Type B pancreatic cell (in vitro differentiated cells): ENCODE measurements around the gene ZC3HAV1L. TPM values are rescaled to one million over a fixed set of nuclear protein-coding genes. Genes with fewer than 3 reads are reported as not detected.

Experiments used
- DNase-seq: peaks from one replicate; pipeline ENCODE4 v3.0.0; 2021; ENCODE audit warnings: mixed read lengths; ENCODE audit not compliant: unreplicated experiment; ENCODE audit errors: extremely low spot score
- H3K27ac Mint-ChIP-seq: 2 replicates; pipeline ENCODE4 v1.8.0; 2021; ENCODE audit warnings: mild to moderate bottlenecking, mixed read lengths
- H3K27me3 Mint-ChIP-seq: 2 replicates; pipeline ENCODE4 v1.8.0; 2021; ENCODE audit warnings: mixed read lengths
- H3K36me3 Mint-ChIP-seq: 2 replicates; pipeline ENCODE4 v1.8.0; 2021; ENCODE audit warnings: mixed read lengths
- H3K4me1 Mint-ChIP-seq: one replicate; pipeline ENCODE4 v1.8.0; 2021; ENCODE audit warnings: mixed read lengths; ENCODE audit not compliant: unreplicated experiment
- H3K4me3 Mint-ChIP-seq: 2 replicates; pipeline ENCODE4 v1.8.0; 2021; ENCODE audit warnings: mild to moderate bottlenecking, mixed read lengths
- H3K9me3 Mint-ChIP-seq: 2 replicates; pipeline ENCODE4 v1.8.0; 2021; ENCODE audit warnings: mixed read lengths
- CTCF ChIP-seq: fragments of 200-600 bp; sonication (generic); conservative IDR thresholded peaks from 2 replicates; pipeline ENCODE4 v1.5.0; 2021; ENCODE audit warnings: antibody characterized with exemption, mild to moderate bottlenecking
- total RNA-seq: library from RNA; stranded (reverse); gene quantifications from 2 replicates; pipeline ENCODE4 v1.2.1, GENCODE V29; 2021; ENCODE audit warnings: low replicate concordance

Gene ZC3HAV1L
- total RNA-seq, 1 donor from 2014 or later = 3.1 TPM

- no peak for TF ChIP-seq CTCF
- Mint-ChIP-seq H3K27me3 (no peaks in the 10 kb centered on the region), H3K36me3 (peaks cover 11% of the 10 kb centered on the region), H3K27ac (no peak overlapping the region), H3K4me1 (no peaks in the 10 kb centered on the region), H3K9me3 (no peaks in the 10 kb centered on the region), H3K4me3 (no peak overlapping the region)
- no peak for DNase-seq
These were observed 9.3 kb upstream of the ZC3HAV1L start for GRCh38 chr7:139044813-139045794.

- no peak for TF ChIP-seq CTCF
- Mint-ChIP-seq H3K27me3 (no peaks in the 10 kb centered on the region), H3K36me3 (peaks cover 11% of the 10 kb centered on the region), H3K4me1 (no peaks in the 10 kb centered on the region), H3K4me3 (no peak overlapping the region), H3K9me3 (no peaks in the 10 kb centered on the region), H3K27ac (no peak overlapping the region)
- no peak for DNase-seq
These were observed 8.3 kb upstream of the ZC3HAV1L start for GRCh38 chr7:139043823-139044812.

GRCh38 chr7:139041378-139042085 is 5.7 kb upstream of the ZC3HAV1L start:
- Mint-ChIP-seq H3K4me1 (no peaks in the 10 kb centered on the region), H3K36me3 (peaks cover 4% of the 10 kb centered on the region), H3K9me3 (no peaks in the 10 kb centered on the region), H3K27me3 (peaks cover 8% of the 10 kb centered on the region), H3K27ac (no peak overlapping the region), H3K4me3 (no peak overlapping the region)
- no peak for TF ChIP-seq CTCF
- DNase-seq = no peak

GRCh38 chr7:139038691-139039090 is 2.8 kb upstream of the ZC3HAV1L start:
- DNase-seq = no peak
- Mint-ChIP-seq H3K27me3 (peaks cover 8% of the 10 kb centered on the region), H3K27ac (no peak overlapping the region), H3K4me3 (no peak overlapping the region), H3K9me3 (no peaks in the 10 kb centered on the region), H3K36me3 (no peaks in the 10 kb centered on the region), H3K4me1 (no peaks in the 10 kb centered on the region)
- TF ChIP-seq CTCF = no peak

DNA sequence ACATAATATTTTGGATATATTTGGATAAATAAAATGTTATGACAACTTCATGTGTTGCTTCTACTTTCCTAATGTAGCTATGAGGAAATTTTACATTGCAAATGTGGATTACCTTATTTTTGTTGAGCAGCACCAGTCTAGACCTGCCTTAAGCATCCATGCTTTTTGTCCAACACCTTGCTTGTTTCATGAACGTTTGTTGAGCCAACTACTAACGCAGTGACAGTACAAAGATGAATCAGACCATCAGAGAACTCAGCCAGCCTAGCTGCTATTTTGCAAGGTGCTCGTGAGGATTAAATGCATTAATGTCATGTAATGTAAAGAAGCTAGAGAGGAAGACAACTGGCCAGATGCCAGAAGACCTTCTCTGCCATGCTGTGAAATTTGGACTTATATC is 1.1 kb upstream of the ZC3HAV1L start:
- no peak for TF ChIP-seq CTCF
- no peak for DNase-seq
- Mint-ChIP-seq H3K4me1 (no peaks in the 10 kb centered on the region), H3K36me3 (peaks cover 3% of the 10 kb centered on the region), H3K4me3 (peak overlapping the region; percentile 67), H3K27me3 (peaks cover 8% of the 10 kb centered on the region), H3K9me3 (no peaks in the 10 kb centered on the region), H3K27ac (no peak overlapping the region)
